SH-SY5Y (cell line): Measurements from ENCODE around the gene PLCH1.

Experiments
- GATA2 ChIP-seq: IDR thresholded peaks from 2 replicates; pipeline ENCODE4 v1.6.1; 2011; ENCODE audit warnings: mild to moderate bottlenecking, low read depth, low read length
- GATA3 ChIP-seq: IDR thresholded peaks from 2 replicates; pipeline ENCODE4 v1.6.1; 2011; ENCODE audit warnings: low read depth, mild to moderate bottlenecking, low read length, moderate library complexity

GRCh38 chr3:155780291-155780690 is 35.4 kb upstream of the PLCH1 start:
- TF ChIP-seq GATA2: no peak
- no peak for TF ChIP-seq GATA3
